22Rv1 (cell line): ENCODE results near the gene LYZL2.
A peak's percentile ranks its signal among the peaks of the same experiment; 100 is the strongest.
"Not testable (repeated sequence)": the region's sequence is repeated elsewhere in the genome, so short reads cannot be mapped to it uniquely, and the experiment has no call there.

Experiments used
- H3K27ac ChIP-seq: fragments of 450-650 bp; 2 replicates; pipeline ENCODE4 v1.5.1; 2017
- ZFX ChIP-seq: fragments of 450-650 bp; IDR thresholded peaks from 2 replicates; pipeline ENCODE4 v1.6.1; 2017; ENCODE audit warnings: antibody characterized with exemption, borderline replicate concordance
- TF ChIP-seq, protein P1 (sequence below): fragments of 450-650 bp; IDR thresholded peaks from 2 replicates; pipeline ENCODE4 v1.5.1; 2017; ENCODE audit warnings: mild to moderate bottlenecking

LYZL2 gene

GRCh38 chr10:30596013-30596412, 33.5 kb downstream of the LYZL2 start:
- TF ChIP-seq ZFX, result no peak
- TF ChIP-seq, protein P1, sequence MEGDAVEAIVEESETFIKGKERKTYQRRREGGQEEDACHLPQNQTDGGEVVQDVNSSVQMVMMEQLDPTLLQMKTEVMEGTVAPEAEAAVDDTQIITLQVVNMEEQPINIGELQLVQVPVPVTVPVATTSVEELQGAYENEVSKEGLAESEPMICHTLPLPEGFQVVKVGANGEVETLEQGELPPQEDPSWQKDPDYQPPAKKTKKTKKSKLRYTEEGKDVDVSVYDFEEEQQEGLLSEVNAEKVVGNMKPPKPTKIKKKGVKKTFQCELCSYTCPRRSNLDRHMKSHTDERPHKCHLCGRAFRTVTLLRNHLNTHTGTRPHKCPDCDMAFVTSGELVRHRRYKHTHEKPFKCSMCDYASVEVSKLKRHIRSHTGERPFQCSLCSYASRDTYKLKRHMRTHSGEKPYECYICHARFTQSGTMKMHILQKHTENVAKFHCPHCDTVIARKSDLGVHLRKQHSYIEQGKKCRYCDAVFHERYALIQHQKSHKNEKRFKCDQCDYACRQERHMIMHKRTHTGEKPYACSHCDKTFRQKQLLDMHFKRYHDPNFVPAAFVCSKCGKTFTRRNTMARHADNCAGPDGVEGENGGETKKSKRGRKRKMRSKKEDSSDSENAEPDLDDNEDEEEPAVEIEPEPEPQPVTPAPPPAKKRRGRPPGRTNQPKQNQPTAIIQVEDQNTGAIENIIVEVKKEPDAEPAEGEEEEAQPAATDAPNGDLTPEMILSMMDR, result no peak
- H3K27ac ChIP-seq, result no peak overlapping the region

DNA sequence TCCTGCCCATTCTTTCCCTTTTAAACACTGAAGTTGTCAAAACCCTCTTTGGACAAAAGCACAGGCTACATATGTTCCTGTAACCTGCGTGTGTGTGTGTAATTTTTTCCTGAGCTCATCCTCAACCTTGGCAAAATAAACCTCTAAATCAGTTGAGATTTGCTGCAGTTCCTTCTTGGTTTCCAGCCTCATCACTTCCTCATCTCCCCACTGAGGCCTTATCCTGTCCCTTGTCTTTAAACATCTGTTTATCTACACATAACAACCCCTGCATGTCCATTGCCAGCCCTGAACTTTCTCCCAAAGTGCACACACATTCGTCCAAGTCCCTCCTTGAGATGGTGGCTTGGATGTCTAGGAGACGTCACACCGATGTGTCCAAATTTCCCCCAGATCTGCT, 35.5 kb downstream of the LYZL2 start:
- no peak for TF ChIP-seq ZFX
- TF ChIP-seq, protein P1, result no peak

GRCh38 chr10:30592770-30593169, 36.8 kb downstream of the LYZL2 start:
- not testable (repeated sequence) for H3K27ac ChIP-seq

More for the DNA sequence above, 35.5 kb downstream of the LYZL2 start:
- no peak overlapping the region for H3K27ac ChIP-seq

- TF ChIP-seq, protein P1, result peak; percentile 86
- TF ChIP-seq ZFX, result no peak
Observed at GRCh38 chr10:30591249-30591670, 38.3 kb downstream of the LYZL2 start.

DNA sequence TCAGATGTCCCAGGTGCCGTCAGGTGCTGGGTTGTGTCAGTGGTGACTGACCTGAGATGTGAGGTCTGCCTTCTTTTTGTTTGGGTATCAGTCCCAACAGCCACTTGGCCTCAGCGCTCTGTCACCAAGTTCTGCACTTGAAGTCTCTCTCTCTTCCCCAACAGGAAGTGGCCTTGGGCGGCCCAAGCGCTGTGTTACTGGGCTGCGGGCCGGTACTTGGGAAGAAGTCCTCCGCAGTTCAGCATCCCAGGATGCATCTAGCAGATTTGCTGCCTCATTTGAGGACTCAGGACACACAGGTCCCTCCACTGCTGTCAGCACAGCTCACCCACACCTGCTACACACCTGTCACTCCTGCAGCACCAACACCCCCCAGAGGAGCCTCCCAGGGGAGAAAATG, 40.1 kb downstream of the LYZL2 start:
- no peak for TF ChIP-seq ZFX
- TF ChIP-seq, protein P1, result no peak

More at GRCh38 chr10:30591249-30591670, 38.3 kb downstream of the LYZL2 start:
- no peak overlapping the region for H3K27ac ChIP-seq

DNA sequence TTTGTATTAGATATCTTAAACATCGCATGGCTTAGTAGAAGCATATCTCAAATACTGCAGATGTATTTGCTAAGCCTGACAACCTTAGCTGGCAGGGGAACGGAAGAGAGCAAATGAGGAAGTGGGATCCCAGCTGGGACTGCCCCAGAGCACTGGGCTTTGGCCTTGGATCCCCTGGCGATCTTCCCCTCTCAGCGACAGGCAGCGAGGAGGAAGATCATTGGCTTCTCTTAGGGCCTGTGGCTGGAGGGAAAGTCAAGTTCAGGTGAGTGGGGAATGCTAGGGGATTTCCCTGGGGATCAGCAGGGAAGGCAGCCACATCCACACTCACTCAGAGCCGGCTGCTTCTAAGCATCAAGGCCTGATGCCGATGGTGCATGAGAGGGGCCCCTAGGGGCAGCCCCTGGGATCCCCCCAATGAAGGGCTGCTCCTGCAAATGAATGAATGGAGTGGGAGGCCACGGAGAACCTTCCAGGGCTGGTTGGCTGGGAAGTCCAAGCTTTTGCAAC, 42.0 kb downstream of the LYZL2 start:
- TF ChIP-seq ZFX, result no peak
- TF ChIP-seq, protein P1, result no peak
- H3K27ac ChIP-seq, result no peak overlapping the region

More for the DNA sequence above, 40.1 kb downstream of the LYZL2 start:
- H3K27ac ChIP-seq, result no peak overlapping the region

DNA sequence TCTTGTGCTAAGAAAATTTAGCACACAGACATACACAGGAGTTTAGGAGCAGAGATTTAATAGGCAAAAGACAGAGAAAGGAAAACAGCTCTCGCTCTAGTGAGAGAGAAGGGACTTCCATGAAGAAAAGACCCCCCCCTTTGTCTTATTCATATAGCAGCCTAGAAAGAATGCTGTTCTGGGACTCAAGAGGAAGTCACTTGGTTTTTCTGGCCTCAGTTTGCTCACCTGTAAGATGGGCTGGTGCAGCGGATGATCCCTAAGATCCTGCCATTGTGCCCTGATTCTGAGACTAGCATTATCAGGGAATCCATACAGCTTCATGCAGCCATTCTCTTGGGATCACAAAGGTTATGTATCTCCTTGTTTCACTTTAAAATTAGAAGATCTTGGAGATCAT, 42.7 kb downstream of the LYZL2 start:
- no peak overlapping the region for H3K27ac ChIP-seq
- TF ChIP-seq, protein P1, result no peak
- TF ChIP-seq ZFX, result no peak

DNA sequence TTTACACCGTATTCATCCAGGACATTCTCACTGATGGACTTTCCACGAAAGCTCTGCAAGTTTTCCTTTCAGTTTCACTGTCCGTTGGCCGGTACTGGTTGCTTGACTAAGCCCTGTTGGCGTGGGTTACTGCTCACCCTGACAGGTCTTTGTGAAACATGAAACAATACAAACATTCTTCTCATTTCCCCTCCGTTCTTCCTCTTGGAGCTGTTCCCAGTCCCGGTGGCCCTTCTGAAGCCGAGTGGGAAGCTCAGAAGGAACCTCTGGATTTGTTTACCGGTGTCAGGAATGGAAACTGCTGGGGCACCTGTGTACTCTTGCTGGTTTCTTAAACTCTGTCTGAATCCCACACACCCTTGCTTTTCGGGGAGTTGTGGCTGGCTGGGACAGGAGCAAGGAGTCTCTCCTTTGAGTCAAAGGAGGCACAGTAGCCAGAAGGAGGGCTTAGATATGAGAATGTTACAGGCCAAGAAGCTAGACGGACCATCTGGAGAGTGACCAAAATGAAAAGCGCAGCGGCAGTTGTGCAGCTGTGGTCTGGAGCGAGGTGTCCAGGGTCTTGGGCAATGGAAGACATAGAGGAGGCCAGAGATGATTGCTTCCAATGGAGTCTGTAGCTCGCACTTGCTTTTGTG, 45.7 kb downstream of the LYZL2 start:
- H3K27ac ChIP-seq, result peak overlapping the region; percentile 47
- TF ChIP-seq, protein P1, result no peak
- TF ChIP-seq ZFX, result no peak
